ENCODE results near the gene NPRL2. TPM values are rescaled to one million over a fixed set of nuclear protein-coding genes. Genes with fewer than 3 reads are reported as not detected.

The NPRL2 gene
- total and polyA plus RNA-seq, 2 of the 13 experiments (the other 11 are each of a cell fraction or from before 2014, with no cell fraction given) = 30.6 to 51.4 TPM

GRCh38 chr3:50324351-50325112 is 26.0 kb downstream of the NPRL2 start (continued):
- TF ChIP-seq ZNF512 (CRISPR knock-in tag; IDR thresholded peaks at IDR 0.05) = no peak
- no peak for TF ChIP-seq NFYC (CRISPR knock-in tag; IDR thresholded peaks at IDR 0.05)
- 0 out of 2 replicates have a peak, but pooled peaks have one; percentile 38 for TF ChIP-seq ZNF614 (CRISPR knock-in tag; IDR thresholded peaks at IDR 0.05; ENCODE audit: borderline replicate concordance)
- no peak for TF ChIP-seq PAX8 (CRISPR knock-in tag; IDR thresholded peaks at IDR 0.05; ENCODE audit: borderline replicate concordance)
- TF ChIP-seq EEA1 (CRISPR knock-in tag; IDR thresholded peaks at IDR 0.05; ENCODE audit: borderline replicate concordance) = no peak
- peak; percentile 70 for TF ChIP-seq ZNF501 (CRISPR knock-in tag; IDR thresholded peaks at IDR 0.05)
- TF ChIP-seq MAFK (conservative IDR thresholded peaks at IDR 0.05 in 1 of 2, IDR thresholded peaks at IDR 0.05 in 1 of 2; ENCODE audit: low read length in 2 of 2) = peak in 1 of 2 experiments; percentile 30; a peak in 1 of 4 replicates
- no peak for TF ChIP-seq PITX1 (CRISPR knock-in tag; IDR thresholded peaks at IDR 0.05)
- 0 out of 2 replicates have a peak, but pooled peaks have one; percentile 19 for TF ChIP-seq YEATS2 (CRISPR knock-in tag; IDR thresholded peaks at IDR 0.05; ENCODE audit: borderline replicate concordance)
- no peak for TF ChIP-seq MYPOP (CRISPR knock-in tag; IDR thresholded peaks at IDR 0.05)
- TF ChIP-seq E2F5 (CRISPR knock-in tag; conservative IDR thresholded peaks at IDR 0.05) = no peak
- TF ChIP-seq MXI1 (IDR thresholded peaks at IDR 0.05; ENCODE audit: borderline replicate concordance, low read depth, low read length) = peak; percentile 67; the same call in 1 of the 3 replicates
- TF ChIP-seq ZNF280B (CRISPR knock-in tag; IDR thresholded peaks at IDR 0.05; ENCODE audit: borderline replicate concordance) = no peak
- no peak for TF ChIP-seq NPAS2 (CRISPR knock-in tag; IDR thresholded peaks at IDR 0.05; ENCODE audit: borderline replicate concordance)
- peak; percentile 13; the same call in 1 of the 2 replicates for TF ChIP-seq ELF3 (CRISPR knock-in tag; IDR thresholded peaks at IDR 0.05)
- TF ChIP-seq MAX (IDR thresholded peaks at IDR 0.05) = peak; percentile 70
- peak; percentile 65 for TF ChIP-seq PAXIP1 (CRISPR knock-in tag; conservative IDR thresholded peaks at IDR 0.05)
- TF ChIP-seq SNRNP70 (IDR thresholded peaks at IDR 0.05; ENCODE audit: low read depth, low read length) = no peak
- peak; percentile 88 for TF ChIP-seq XRCC5 (optimal IDR thresholded peaks at IDR 0.05; ENCODE audit: low read length)
- peak; percentile 60; the same call in 1 of the 2 replicates for TF ChIP-seq ZNF143 (CRISPR knock-in tag; IDR thresholded peaks at IDR 0.05)

All from HepG2 (cell line).